Progenitor cell of endocrine pancreas (in vitro differentiated cells): Measurements from ENCODE around the gene ZNF488. TPM values are rescaled to one million over a fixed set of nuclear protein-coding genes. Genes with fewer than 3 reads are reported as not detected.

Source experiments
- DNase-seq: peaks from one replicate; pipeline ENCODE4 v3.0.0; 2021; ENCODE audit warnings: low spot score; ENCODE audit not compliant: unreplicated experiment
- H3K27ac Mint-ChIP-seq: 2 replicates; pipeline ENCODE4 v1.8.0; 2021; ENCODE audit warnings: mild to moderate bottlenecking, moderate library complexity, mixed read lengths
- H3K27me3 Mint-ChIP-seq: 2 replicates; pipeline ENCODE4 v1.8.0; 2021; ENCODE audit warnings: mixed read lengths
- H3K36me3 Mint-ChIP-seq: 2 replicates; pipeline ENCODE4 v1.8.0; 2022; ENCODE audit warnings: mixed read lengths; ENCODE audit not compliant: insufficient read depth
- H3K4me1 Mint-ChIP-seq: 2 replicates; pipeline ENCODE4 v1.8.0; 2021; ENCODE audit warnings: low read depth, mixed read lengths
- H3K4me3 Mint-ChIP-seq: 2 replicates; pipeline ENCODE4 v1.8.0; 2021; ENCODE audit warnings: low read depth, mild to moderate bottlenecking, moderate library complexity, mixed read lengths
- H3K9me3 Mint-ChIP-seq: 2 replicates; pipeline ENCODE4 v1.8.0; 2021; ENCODE audit warnings: low read depth, mixed read lengths
- total RNA-seq: library from RNA; stranded (reverse); gene quantifications from 2 replicates; pipeline ENCODE4 v1.2.1, GENCODE V29; 2021
- TF ChIP-seq, protein P1 (sequence below): fragments of 200-600 bp; sonication (generic); IDR thresholded peaks from one replicate; pipeline ENCODE4 v1.5.0; 2021; ENCODE audit warnings: antibody characterized with exemption, mild to moderate bottlenecking; ENCODE audit not compliant: unreplicated experiment

ZNF488 gene
- total RNA-seq, 1 donor from 2014 or later = 1.0 TPM

DNA sequence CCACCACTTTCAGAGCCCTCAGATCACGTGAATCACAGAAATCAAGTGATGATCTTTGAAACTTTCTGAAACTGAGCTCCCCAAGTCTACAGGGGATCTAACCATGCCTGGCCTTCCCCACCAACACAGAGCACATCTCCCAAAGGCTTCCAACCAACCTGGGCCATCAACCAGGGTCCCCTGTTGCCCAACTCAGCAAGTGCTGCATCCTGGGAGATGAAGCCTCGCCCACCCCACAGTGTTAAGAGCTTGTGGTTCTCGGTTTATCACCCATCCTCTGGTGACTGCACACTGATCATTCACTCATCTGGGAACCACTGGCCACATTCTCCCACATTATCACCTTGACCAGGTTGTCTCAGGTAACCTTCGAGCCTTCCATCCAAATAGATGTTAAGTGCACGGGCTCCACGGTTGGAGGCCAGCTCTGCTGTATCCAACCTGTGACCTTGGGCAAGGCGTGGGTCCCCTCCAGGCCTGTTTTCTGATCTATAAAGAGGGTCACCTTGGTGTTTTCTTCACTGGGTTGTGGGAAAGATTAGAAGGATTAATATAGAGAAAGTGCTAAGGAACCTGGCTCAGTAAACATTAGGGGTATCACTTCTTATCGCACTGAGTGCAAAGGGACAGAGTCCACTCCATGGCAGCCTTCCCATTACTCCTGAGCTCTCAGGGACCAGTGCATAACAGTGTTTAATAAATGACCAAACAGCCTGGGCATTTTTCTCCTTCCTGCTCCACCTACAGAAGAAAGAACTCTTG lies 3.6 kb downstream of the ZNF488 start:
- H3K4me3 Mint-ChIP-seq = no peak overlapping the region
- no peaks in the 10 kb centered on the region for H3K9me3 Mint-ChIP-seq
- H3K4me1 Mint-ChIP-seq = peaks cover 35% of the 10 kb centered on the region
- DNase-seq = no peak
- H3K27me3 Mint-ChIP-seq = peaks cover 71% of the 10 kb centered on the region
- no peak overlapping the region for H3K27ac Mint-ChIP-seq
- no peaks in the 10 kb centered on the region for H3K36me3 Mint-ChIP-seq
- TF ChIP-seq, protein P1, sequence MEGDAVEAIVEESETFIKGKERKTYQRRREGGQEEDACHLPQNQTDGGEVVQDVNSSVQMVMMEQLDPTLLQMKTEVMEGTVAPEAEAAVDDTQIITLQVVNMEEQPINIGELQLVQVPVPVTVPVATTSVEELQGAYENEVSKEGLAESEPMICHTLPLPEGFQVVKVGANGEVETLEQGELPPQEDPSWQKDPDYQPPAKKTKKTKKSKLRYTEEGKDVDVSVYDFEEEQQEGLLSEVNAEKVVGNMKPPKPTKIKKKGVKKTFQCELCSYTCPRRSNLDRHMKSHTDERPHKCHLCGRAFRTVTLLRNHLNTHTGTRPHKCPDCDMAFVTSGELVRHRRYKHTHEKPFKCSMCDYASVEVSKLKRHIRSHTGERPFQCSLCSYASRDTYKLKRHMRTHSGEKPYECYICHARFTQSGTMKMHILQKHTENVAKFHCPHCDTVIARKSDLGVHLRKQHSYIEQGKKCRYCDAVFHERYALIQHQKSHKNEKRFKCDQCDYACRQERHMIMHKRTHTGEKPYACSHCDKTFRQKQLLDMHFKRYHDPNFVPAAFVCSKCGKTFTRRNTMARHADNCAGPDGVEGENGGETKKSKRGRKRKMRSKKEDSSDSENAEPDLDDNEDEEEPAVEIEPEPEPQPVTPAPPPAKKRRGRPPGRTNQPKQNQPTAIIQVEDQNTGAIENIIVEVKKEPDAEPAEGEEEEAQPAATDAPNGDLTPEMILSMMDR = no peak

DNA sequence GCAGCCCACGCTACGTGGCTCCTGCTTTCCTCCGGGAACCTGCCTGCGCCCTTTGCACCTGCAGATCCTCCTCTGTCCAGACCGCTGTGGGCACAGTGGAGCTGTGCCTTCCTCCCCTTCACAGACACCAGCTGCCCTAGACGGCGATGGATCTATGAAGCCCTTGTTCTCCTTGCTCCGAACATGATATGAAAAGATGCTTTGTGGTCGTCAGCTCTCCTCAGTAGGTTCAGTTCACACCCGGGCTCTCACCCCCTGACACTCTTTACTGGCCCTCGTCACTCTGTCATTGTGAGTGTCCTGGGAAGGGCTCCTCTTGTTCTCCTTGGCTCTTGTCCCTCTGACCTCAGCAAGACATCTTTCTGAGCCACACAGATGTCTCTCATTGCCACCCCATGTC lies 4.2 kb downstream of the ZNF488 start:
- no peaks in the 10 kb centered on the region for H3K36me3 Mint-ChIP-seq
- DNase-seq = no peak
- H3K9me3 Mint-ChIP-seq = no peaks in the 10 kb centered on the region
- H3K4me3 Mint-ChIP-seq = no peak overlapping the region
- peaks cover 34% of the 10 kb centered on the region for H3K4me1 Mint-ChIP-seq
- H3K27ac Mint-ChIP-seq = no peak overlapping the region
- peaks cover 70% of the 10 kb centered on the region for H3K27me3 Mint-ChIP-seq
- TF ChIP-seq, protein P1 = no peak

DNA sequence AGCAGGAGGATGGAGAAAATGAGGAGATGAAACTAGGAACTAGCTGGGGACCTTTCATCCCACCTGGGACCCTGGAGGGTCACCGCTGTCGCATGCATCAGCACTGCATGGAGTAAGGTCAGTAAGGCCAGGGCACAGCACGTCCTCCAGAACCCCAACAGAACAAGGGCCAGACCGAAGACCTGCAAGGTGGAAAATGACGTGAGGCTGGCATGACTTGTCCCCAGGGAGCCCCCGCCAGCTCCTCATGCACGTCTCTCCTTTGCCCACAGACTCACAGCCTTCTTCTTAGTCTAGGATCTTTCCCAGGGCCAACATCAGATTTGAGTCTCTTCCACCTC lies 4.7 kb downstream of the ZNF488 start:
- no peak overlapping the region for H3K4me3 Mint-ChIP-seq
- no peak for DNase-seq
- H3K27ac Mint-ChIP-seq = no peak overlapping the region
- TF ChIP-seq, protein P1 = no peak
- H3K9me3 Mint-ChIP-seq = no peaks in the 10 kb centered on the region
- H3K4me1 Mint-ChIP-seq = peaks cover 31% of the 10 kb centered on the region
- H3K27me3 Mint-ChIP-seq = peaks cover 68% of the 10 kb centered on the region
- no peaks in the 10 kb centered on the region for H3K36me3 Mint-ChIP-seq

DNA sequence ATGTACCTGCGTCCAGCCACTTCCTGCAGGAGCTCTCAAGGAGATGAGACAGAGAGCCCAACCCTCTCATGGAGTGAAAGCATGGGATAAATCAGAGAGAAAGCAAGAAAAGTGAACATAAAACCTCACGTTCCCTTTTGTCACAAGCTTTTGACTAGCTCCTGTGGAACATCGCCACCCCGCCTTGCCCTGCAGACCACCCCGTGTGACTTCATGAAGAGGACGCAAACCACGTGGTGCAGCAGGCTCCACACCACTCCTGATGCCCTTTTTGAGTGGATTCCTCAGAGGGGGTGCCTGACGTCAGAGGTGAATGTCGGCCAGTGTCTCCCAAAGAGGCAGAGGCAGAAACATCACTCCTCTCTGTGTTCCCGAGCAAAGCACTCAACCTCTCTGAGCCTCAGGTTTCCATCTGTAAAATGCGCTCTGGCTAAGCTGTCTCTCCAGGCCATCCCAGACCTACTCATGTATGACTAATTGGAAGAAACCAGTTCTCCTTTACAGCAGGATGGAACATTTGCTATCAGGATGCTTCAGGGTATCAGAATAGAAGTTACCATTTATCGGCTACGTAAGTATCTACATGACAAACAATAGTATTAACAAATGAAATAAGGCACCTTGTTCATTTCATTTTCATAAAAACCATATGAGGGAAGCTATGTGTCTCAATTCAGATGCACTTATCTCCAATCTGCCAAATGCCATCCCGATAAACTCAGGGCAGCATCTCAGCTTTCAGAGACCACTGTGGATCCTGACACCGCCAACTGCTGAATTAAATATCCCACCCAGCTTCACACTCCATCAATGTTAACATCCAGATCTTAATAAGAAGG lies 5.3 kb downstream of the ZNF488 start:
- Mint-ChIP-seq H3K9me3 (no peaks in the 10 kb centered on the region), H3K36me3 (no peaks in the 10 kb centered on the region), H3K27me3 (peaks cover 66% of the 10 kb centered on the region), H3K4me1 (peaks cover 30% of the 10 kb centered on the region), H3K4me3 (no peak overlapping the region), H3K27ac (no peak overlapping the region)
- TF ChIP-seq, protein P1 = no peak
- DNase-seq = no peak

DNA sequence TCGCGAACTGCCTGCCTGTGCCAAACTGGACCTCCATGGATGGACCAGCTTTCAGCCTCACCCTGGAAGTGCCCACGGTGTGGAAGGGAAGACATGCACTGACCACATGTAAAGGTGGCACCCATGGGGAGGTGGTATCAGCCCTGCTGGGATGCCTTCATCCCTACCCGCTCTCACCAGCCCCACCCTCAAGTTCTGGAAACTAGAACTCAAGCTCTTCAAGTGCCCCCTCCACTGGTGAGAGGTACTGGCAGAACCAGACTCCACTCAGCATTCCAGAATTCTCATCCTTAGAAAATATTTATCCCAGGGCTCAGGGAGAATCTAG lies 5.9 kb downstream of the ZNF488 start:
- Mint-ChIP-seq H3K36me3 (no peaks in the 10 kb centered on the region), H3K27me3 (peaks cover 60% of the 10 kb centered on the region), H3K9me3 (no peaks in the 10 kb centered on the region), H3K27ac (no peak overlapping the region), H3K4me1 (peaks cover 23% of the 10 kb centered on the region), H3K4me3 (no peak overlapping the region)
- TF ChIP-seq, protein P1 = no peak
- DNase-seq = no peak
